GM19240 (cell line): ENCODE data around the gene SLC25A30.
"Not testable (repeated sequence)": the region's sequence is repeated elsewhere in the genome, so short reads cannot be mapped to it uniquely, and the experiment has no call there.

Source experiments
- DNase-seq: peaks from one replicate; pipeline ENCODE4 v3.0.0; 2011; ENCODE audit warnings: low spot score; ENCODE audit not compliant: insufficient read length

Gene SLC25A30

DNA sequence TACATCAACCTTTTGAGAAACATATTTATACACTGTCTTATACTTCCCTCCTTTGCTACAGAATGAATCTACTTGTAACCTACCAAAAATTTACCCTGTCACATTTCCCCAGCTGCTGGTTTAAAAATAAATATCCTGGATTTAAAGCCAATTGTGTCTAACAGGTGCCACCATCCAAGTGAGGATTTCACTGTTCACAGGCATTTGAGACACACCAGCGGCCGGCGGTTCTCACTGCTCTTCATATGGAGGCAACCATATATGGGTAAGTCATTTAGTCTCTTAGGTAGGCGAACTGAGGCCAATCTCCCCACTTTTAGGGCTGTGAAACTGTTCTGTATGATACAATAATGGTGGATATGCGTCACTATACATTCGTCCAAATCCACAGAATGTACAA lies 26.2 kb downstream of the SLC25A30 start:
- no peak for DNase-seq

DNA sequence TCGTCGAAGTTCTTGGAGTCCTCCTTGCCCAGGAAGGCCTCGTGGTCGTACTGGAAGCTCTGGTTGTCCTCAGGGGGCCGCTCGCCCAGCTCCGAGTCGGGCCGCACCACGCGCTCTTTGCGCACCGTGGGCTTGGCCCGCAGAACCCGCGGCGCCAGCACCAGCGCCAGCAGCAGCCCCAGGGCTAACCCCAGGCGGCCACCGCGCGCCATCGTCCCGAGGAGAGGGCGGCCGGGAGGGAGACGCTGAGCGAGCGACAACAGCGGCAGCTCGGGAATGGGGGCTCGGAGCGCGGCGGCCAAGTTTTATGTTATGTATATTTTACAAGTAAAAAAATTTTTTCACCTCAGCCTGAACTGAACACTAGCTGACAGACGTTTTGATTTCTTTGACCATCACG lies 27.0 kb downstream of the SLC25A30 start:
- not testable (repeated sequence) for DNase-seq

DNA sequence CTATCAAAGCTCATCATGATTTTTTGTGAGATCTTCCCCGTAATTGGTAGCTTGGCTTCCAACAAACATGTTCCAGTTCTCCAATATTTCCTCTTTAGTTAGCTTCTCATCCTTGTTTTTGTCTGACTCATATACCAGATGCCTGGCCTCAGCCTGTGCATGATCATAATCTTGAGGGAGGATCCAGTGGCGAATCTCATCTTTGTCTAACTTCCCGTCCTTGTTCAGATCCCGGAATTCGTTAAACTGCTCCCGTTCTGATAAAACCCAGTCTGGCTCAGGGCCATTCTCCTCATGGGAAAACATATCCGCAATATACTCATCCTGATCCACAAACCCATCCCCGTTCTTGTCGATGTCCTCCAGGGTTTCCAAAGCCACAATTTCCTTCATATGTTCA lies 27.8 kb downstream of the SLC25A30 start:
- DNase-seq: not testable (repeated sequence)

DNA sequence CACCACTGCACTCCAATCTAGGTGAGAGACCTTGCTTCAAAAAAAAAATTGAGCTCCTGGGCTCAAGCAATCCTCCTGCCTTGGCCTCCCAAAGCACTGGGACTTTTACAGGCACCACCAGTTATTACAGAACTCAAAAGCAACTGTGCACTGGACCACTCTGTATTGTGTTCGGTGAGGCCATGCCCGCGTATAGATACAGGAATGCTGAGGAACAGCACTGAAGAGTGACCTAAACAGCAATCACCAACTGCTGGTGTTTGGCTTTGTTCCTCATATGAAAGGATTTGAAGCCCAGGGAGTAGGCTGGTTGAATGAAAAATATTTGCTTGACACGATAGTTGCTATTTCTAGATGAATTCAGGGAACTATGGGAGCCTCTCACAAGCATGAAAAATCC lies 29.5 kb downstream of the SLC25A30 start:
- no peak for DNase-seq

DNA sequence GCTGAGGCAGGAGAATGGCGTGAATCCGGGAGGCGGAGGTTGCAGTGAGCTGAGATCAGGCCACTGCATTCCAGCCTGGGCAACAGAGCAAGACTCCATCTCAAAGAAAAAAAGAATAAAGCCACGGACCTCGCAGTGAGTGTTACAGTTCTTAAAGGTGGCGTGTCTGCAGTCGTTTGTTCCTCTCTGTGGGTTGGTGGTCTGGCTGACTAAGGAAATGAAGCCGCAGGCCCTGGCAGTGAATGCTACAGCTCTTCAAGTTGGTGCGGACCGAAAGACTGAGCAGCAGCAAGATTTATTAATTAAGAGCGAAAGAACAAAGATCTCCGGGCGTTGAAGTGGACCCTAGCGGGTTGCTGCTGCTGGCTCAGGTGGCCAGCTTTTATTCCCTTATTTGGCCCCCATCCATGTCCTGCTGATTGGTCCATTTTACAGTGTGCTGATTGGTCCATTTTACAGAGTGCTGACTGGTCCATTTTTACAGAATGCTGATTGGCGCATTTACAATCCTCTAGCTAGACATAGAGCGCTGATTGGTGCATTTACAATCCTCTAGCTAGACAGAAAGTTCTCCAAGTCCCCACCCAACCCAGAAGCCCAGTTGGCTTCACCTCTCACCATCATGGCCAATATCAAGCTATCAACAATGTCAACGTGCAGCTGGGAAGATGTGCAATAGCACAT lies 31.1 kb downstream of the SLC25A30 start:
- not testable (repeated sequence) for DNase-seq

DNA sequence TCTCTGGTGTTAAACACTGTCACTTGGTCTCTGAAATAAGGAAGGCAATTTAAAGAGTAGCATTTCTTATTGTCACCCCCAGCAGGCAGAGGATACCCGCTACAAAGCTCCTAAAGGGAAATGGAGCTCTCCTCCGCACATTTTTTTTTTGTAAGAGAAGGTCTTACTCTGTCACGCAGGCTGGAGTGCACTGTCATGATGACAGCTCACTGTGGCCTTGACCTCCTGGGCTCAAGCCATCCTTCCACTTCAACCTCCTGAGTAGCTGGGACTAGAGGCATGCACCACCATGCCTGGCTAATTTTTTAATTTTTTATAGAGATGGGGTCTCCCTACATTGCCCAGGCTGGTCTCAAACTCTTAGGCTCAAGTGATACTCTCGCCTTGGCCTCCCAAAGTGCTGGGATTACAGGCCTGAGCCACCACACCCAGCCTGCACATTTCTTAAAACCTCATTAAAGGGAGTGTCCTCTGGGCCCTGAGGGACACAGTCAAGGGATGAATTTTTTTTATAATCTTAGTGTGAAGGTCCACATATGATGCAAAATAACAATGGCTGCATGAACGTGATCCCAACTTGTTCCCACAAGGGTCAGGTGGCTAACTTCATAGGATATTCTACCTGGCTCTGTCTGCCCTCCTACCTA lies 32.1 kb downstream of the SLC25A30 start:
- DNase-seq: no peak

DNA sequence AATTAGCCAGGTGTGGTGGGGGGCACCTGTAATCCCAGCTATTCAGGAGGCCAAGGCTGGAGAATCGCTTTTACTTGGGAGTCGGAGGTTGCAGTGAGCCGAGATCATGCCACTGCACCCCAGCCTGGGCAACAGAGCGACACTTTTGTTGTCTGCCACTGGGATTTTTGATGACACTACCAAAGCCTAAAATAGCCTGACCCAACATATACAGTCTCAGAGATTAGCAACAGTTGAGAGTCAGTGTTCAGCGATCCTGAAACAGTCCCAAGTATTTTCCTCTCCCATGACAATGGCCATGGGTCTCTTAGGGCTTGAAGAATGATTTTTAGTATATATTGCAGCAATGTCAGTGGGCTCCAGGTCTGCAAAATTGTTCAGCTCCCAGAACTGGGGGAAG lies 32.9 kb downstream of the SLC25A30 start:
- no peak for DNase-seq

DNA sequence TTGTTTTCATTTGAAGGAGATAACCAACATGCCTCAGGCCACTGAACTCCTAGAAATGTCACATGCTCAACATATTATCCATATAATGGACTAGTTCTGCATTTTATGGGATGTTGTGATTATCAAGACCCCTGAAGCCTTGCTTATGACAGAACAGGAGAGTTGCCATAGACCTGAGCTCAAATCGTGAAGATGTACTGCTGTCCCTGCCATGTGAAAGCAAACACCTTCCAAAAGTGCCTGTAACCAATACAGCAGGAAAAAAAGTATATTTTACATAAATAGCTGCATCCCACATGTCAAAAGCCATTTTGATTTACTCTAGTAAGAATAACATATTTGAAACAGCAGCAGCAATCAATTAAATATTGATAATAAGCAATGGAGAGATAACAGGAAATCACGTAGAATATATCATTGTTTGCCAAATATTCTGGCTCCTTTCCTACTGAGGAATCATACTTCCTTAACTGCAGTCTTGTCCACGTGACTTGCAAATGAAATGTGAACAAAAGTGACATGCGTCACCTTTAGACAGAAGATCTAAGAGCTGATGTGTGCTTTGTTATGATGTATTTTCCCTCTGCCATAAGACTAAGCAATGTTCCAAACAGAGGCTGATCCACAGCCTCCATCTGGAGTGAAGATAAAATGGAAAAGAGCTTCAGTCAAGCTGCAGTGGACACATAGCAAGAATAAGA lies 33.5 kb downstream of the SLC25A30 start:
- no peak for DNase-seq

DNA sequence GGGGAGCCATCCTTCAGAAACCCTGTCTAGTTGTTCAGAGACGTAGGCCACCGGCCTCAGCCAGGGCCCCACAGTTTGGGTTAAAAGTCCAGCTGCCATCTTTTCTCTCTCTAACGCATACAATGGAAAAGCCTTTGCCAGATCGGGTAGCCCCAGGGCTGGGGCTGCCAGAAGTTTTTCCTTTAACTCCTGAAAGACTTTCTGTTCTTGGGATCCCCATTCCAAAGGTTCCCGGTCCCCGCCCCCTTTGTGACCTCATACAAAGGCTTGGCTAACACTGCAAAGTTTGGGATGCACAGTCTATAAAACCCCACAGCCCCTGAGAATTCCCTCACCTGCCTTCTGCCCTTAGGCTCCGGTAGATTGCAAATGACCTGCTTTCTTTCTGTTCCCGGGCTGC lies 35.4 kb downstream of the SLC25A30 start:
- not testable (repeated sequence) for DNase-seq

DNA sequence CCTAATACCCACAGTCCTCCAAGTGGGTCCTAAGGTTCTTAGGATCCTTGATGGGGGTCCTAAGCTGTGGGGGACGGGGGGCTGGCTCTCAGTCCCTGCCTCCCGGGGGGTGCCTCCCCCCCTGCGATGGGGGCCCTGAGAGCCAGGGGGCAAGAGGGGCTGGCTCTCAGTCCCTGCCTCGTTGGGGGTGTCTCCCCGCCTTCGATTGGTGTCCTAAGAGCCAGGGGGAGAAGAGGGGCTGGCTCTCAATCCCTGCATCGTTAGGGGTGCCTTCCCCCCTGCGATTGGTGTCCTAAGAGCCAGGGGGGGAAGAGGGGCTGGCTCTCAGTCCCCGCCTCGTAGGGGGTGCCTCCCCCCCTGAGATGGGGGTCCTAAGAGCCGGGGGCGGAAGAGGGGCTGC lies 37.0 kb downstream of the SLC25A30 start:
- no peak for DNase-seq

DNA sequence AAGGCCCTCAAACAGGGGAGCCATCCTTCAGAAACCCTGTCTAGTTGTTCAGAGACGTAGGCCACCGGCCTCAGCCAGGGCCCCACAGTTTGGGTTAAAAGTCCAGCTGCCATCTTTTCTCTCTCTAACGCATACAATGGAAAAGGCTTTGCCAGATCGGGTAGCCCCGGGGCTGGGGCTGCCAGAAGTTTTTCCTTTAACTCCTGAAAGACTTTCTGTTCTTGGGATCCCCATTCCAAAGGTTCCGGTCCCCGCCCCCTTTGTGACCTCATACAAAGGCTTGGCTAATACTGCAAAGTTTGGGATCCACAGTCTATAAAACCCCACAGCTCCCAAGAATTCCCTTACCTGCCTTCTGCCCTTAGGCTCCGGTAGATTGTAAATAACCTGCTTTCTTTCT lies 37.5 kb downstream of the SLC25A30 start:
- not testable (repeated sequence) for DNase-seq

DNA sequence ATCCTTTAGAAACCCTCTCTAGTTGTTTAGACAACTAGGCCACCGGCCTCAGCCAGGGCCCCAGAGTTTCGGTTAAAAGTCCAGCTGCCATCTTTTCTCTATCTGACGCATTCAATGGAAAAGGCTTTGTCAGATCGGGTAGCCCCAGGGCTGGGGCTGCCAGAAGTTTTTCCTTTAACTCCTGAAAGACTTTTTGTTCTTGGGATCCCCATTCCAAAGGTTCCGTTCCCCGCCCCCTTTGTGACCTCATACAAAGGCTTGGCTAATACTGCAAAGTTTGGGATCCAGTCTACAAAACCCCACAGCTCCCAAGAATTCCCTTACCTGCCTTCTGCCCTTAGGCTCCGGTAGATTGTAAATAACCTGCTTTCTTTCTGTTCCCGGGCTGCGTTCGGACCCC lies 38.7 kb downstream of the SLC25A30 start:
- DNase-seq: not testable (repeated sequence)

DNA sequence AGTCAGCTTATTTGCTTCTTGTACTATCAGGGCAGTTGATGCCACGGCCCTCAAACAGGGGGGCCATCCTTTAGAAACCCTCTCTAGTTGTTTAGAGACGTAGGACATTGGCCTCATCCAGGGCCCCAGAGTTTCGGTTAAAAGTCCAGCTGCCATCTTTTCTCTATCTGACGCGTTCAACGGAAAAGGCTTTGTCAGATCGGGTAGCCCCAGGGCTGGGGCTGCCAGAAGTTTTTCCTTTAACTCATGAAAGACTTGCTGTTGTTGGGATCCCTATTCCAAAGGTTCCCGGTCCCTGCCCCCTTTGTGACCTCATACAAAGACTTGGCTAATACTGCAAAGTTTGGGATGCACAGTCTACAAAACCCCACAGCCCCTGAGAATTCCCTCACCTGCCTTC lies 39.4 kb downstream of the SLC25A30 start:
- not testable (repeated sequence) for DNase-seq

DNA sequence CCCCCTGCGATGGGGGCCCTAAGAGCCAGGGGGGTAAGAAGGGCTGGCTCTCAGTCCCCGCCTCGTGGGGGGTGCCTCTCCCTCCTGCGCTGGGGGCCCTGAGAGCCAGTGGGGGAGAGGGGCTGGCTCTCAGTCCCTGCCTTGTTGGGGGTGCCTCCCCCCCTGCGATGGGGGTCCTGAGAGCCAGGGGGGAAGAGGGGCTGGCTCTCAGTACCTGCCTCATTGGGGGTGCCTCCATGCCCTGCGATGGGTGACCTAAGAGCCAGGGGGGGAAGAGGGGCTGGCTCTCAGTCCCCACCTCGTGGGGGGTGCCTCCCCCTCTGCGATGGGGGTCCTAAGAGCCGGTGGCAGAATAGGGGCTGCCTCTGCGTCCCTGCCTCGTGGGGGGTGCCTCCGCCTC lies 40.9 kb downstream of the SLC25A30 start:
- DNase-seq: not testable (repeated sequence)

DNA sequence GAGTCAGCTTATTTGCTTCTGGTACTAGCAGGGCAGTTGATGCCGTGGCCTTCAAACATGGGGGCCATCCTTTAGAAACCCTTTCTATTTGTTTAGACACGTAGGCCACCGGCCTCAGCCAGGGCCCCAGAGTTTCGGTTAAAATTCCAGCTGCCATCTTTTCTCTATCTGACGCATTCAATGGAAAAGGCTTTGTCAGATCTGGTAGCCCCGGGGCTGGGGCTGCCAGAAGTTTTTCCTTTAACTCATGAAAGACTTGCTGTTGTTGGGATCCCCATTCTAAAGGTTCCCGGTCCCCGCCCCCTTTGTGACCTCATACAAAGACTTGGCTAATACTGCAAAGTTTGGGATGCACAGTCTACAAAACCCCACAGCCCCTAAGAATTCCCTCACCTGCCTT lies 41.5 kb downstream of the SLC25A30 start:
- not testable (repeated sequence) for DNase-seq

DNA sequence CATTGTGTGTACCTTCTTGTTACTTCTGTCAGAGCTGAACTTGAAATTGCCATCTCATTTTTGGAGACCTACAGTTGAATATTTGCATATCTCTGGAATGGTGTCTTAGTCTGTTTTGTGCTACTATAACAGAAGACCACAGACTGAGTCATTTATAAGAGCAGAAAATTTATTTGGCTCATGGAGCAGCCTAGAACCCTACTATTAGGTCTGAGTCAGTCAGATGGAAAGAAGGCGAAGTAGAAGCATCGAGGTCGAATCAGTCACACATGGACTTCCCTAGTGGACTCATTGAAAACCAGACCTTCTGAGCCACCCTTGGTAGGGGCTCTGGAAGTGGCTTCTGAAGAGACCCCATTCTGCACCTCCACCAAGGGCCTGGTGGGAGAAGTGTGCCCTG lies 43.3 kb downstream of the SLC25A30 start:
- DNase-seq: no peak

DNA sequence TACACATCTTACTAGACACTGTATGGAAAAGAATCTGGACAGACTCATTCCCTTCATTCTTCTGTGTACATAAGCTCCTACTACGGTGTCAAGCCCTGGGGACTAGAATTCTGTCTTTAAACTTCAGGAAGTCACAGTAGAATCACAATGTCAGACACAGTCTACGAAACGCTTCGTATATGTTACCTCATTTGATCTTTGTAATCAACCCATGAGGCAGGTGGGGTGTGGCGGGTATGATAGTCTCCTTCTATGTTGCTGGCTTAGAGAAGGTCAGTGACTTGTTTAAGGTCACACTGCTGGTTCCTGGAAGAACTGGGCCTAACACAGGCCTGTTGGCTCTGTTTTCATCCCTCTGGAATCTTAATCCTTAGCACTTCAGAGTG lies 45.0 kb downstream of the SLC25A30 start:
- no peak for DNase-seq

DNA sequence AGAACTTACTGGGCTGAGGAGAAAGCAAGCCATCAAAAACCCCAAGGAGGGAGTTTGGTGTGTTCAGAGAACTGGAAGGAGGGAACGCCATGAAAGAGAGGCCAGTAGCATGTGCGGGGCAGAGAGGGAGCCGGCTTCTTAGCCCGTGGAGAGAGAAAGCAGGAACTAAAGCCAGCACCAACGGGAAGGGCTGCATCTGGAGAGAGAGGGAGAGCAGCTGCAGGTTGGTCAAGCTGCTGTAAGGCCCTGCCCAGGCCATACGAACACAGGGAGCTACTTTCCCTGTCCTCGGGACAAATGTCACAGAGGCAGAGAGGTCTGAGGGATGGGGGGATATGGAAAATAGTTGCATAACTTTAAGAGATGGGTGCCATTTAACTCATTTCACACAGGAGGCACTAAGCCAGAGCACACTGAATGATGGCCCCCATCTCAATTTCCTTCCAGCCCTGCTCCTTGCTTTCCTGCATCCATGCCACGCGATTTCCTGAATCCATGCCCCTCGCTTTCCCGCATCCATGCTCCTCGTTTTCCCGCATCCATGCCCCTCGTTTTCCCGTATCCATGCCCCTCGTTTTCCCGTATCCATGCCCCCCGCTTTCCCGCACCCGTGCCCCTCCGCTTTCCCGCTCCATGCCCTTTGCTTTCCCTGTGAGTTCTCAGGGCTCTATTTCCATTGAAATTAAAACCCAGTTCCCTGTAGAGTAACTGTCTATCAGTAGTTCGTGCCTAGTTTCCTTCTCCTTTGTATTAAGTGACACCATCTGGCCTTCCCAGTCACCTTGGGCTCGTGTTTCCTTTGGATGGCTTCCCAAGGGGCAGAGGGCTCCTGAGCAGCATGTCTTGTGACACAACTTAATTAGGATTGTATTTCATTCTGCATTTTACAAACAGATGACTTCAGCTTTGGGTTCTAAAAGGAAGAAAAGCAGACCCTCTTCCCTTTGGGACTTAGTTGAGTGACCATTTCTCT lies 45.7 kb downstream of the SLC25A30 start:
- DNase-seq: no peak

DNA sequence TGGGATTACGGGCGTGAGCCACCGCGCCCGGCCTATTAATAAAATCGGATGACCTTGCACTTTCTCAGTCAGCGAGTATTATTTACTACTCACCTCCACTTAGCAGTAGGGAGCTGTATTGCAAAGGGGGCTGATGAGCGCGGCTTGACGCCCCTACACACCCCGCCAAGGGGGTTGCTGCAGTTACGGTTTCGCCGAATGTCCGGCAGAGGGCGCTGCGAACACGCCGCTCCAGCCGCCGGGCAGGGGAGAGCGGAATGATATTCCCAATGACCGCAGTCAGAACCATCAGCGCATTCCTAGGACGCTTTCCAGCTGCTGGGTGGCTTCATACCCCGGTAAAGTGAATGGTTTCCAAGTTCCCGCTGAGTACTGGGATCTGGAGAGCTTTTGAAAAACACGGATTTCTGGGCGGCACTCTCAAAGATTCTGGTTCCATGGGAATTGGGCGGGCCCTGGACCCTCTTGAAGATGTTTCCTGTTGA lies 47.2 kb downstream of the SLC25A30 start:
- peak; percentile 45 for DNase-seq

DNA sequence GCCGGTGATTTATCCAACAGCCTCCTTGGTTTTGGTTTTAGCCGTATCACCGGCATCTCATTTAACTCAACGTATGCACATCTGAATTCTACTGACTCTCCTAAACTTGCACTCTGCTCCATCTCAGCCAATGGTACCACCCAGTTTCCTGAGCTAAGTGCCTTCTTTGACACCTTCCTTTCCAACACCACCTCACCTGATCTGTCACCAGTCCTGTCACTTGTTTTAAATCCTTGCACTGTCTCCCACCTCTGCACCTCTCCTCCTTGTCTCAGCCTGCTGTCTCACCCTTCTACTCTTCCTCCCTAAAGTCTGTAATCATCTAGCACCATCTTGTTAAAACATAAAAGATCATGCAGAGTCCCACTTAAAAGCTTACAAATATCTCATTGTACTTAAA lies 49.1 kb downstream of the SLC25A30 start:
- DNase-seq: no peak

DNA sequence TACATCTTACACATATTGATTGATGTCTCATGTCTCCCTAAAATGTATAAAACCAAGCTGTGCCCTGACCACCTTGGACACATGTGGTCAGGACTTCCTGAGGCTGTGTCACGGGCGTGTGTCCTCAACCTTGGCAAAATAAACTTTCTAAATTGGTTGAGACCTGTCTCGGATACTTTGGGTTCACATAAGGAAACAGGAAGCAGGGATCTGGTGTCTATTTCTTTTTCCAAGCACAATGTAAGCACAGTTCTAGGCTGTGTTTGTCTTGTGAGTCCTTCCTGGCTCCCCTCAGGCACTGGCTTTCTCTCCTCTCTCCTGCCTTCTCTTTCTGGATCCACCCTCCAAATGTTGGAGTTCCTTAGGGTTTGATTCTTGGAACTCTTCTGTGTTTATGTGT lies 49.6 kb downstream of the SLC25A30 start:
- DNase-seq: no peak
